GM23338 (cell line): ENCODE results near the gene RGP1. TPM values are rescaled to one million over a fixed set of nuclear protein-coding genes. Genes with fewer than 3 reads are reported as not detected.

ENCODE experiments used
- ATAC-seq: fragments of 200-7000 bp; cut with Tn5 transposase; 3 replicates; pipeline ENCODE4 v1.9.1; 2020
- DNase-seq: peaks from one replicate; pipeline ENCODE4 v3.0.0-alpha.2; 2015; ENCODE audit warnings: low spot score
- H2AFZ ChIP-seq: fragments of 200-600 bp; sonication (generic); 2 replicates; pipeline ENCODE4 v1.8.0; 2016; ENCODE audit warnings: antibody characterized with exemption, mild to moderate bottlenecking, moderate library complexity
- H3F3A ChIP-seq: fragments of 200-600 bp; sonication (generic); replicated peaks from 2 replicates; pipeline ENCODE4 v1.8.0; 2017; ENCODE audit warnings: antibody characterized with exemption, mixed run types, low read depth
- H3K27ac ChIP-seq: fragments of 200-600 bp; sonication (generic); 2 replicates; pipeline ENCODE4 v1.6.1; 2016; ENCODE audit warnings: low read depth
- H3K27me3 ChIP-seq: fragments of 200-600 bp; sonication (generic); 2 replicates; pipeline ENCODE4 v1.8.0; 2016; ENCODE audit warnings: mild to moderate bottlenecking, mixed run types, moderate library complexity; ENCODE audit not compliant: insufficient read depth
- H3K36me3 ChIP-seq: fragments of 200-600 bp; sonication (generic); 2 replicates; pipeline ENCODE4 v1.8.0; 2016; ENCODE audit warnings: mild to moderate bottlenecking; ENCODE audit not compliant: insufficient read depth
- H3K4me1 ChIP-seq: fragments of 200-600 bp; sonication (generic); 2 replicates; pipeline ENCODE4 v1.8.0; 2016; ENCODE audit warnings: mild to moderate bottlenecking, moderate library complexity; ENCODE audit not compliant: insufficient read depth
- H3K4me2 ChIP-seq: fragments of 200-600 bp; sonication (generic); 2 replicates; pipeline ENCODE4 v1.7.1; 2017; ENCODE audit warnings: mixed run types
- H3K4me3 ChIP-seq: fragments of 200-600 bp; sonication (generic); 2 replicates; pipeline ENCODE4 v1.6.1; 2016; ENCODE audit warnings: mixed run types
- H3K79me2 ChIP-seq: fragments of 200-600 bp; sonication (generic); replicated peaks from 2 replicates; pipeline ENCODE4 v1.8.0; 2017; ENCODE audit warnings: mild to moderate bottlenecking; ENCODE audit not compliant: insufficient read depth
- H3K9me2 ChIP-seq: fragments of 200-600 bp; sonication (generic); 2 replicates; pipeline ENCODE4 v1.8.0; 2017; ENCODE audit not compliant: insufficient read depth
- H4K20me1 ChIP-seq: fragments of 200-600 bp; sonication (generic); replicated peaks from 2 replicates; pipeline ENCODE4 v1.8.0; 2017; ENCODE audit warnings: mild to moderate bottlenecking; ENCODE audit not compliant: insufficient read depth
- H3K27ac Mint-ChIP-seq: 2 replicates; pipeline ENCODE4 v1.8.0; 2020; ENCODE audit warnings: inconsistent platforms, mild to moderate bottlenecking, moderate library complexity, mixed read lengths
- H3K27me3 Mint-ChIP-seq: 3 replicates; pipeline ENCODE4 v1.8.0; 2022; ENCODE audit warnings: low read depth, mild to moderate bottlenecking, moderate library complexity, mixed read lengths, inconsistent platforms; ENCODE audit not compliant: insufficient read depth, poor library complexity
- H3K36me3 Mint-ChIP-seq: 3 replicates; pipeline ENCODE4 v1.8.0; 2021; ENCODE audit warnings: low read depth, mild to moderate bottlenecking, inconsistent platforms, moderate library complexity, mixed read lengths
- H3K4me1 Mint-ChIP-seq: 3 replicates; pipeline ENCODE4 v1.8.0; 2020; ENCODE audit warnings: mild to moderate bottlenecking, inconsistent platforms, mixed read lengths
- H3K4me3 Mint-ChIP-seq: 3 replicates; pipeline ENCODE4 v1.8.0; 2021; ENCODE audit warnings: moderate library complexity, mild to moderate bottlenecking, inconsistent platforms, mixed read lengths
- H3K9me3 Mint-ChIP-seq: 3 replicates; pipeline ENCODE4 v1.8.0; 2020; ENCODE audit warnings: moderate library complexity, mild to moderate bottlenecking, inconsistent platforms, mixed read lengths
- CREB1 ChIP-seq: fragments of 250-450 bp; sonication (Bioruptor Pico); IDR thresholded peaks from 2 replicates; pipeline ENCODE4 v1.5.0; 2020; ENCODE audit warnings: low read depth, mild to moderate bottlenecking, moderate library complexity
- STAT1 ChIP-seq: IDR thresholded peaks from one replicate; pipeline ENCODE4 v1.6.1; 2016; ENCODE audit warnings: antibody characterized with exemption; ENCODE audit not compliant: unreplicated experiment
- ZNF114 ChIP-seq: fragments of 250-450 bp; sonication (Bioruptor Pico); IDR thresholded peaks from 2 replicates; pipeline ENCODE4 v1.5.0; 2020; ENCODE audit warnings: mild to moderate bottlenecking, moderate library complexity
- ZNF331 ChIP-seq: fragments of 250-450 bp; sonication (Bioruptor Pico); IDR thresholded peaks from 2 replicates; pipeline ENCODE4 v1.5.0; 2020; ENCODE audit warnings: low read depth, mild to moderate bottlenecking, moderate library complexity
- ZNF462 ChIP-seq: fragments of 250-450 bp; sonication (Bioruptor Pico); IDR thresholded peaks from 2 replicates; pipeline ENCODE4 v1.5.0; 2020; ENCODE audit warnings: mild to moderate bottlenecking, moderate library complexity
- polyA plus RNA-seq: library from polyadenylated mRNA; unstranded; fragments of >200 nt; fragmentation: Nextera tagmentation; extraction: Ambion mirVana; gene quantifications from 2 replicates; pipeline ENCODE4 v1.2.1, GENCODE V29; 2016
- total RNA-seq: library from RNA; depleted of rRNA; stranded (reverse); fragments of >200 nt; shearing (Covaris generic); gene quantifications from 2 replicates; pipeline ENCODE4 v1.2.3, GENCODE V29; 2014
- TF ChIP-seq, protein P1 (sequence below): IDR thresholded peaks from 2 replicates; pipeline ENCODE4 v1.6.1; 2016; ENCODE audit warnings: antibody characterized with exemption

Gene RGP1
- total and polyA plus RNA-seq, 2 experiments from 2014 or later = 2.8 to 16.0 TPM

DNA sequence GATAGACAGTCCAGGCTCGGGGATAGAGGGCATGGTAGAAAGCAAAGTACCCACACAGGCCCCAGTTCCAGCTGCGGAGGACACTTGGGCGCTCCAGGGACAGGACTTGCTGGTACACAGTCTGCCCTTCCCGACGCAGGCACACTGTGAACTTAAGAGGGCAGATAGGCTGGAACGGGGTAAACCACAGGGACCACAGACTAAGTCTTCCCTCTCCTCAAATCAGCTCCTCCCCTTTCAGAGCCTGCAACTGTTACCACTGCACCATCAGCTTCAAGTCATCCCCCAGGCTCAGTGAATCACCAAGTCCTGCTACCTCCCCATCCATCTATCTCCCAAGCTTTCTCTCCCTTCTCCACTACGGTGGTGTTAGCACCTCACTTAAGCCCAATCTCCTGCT, 7.3 kb upstream of the RGP1 start:
- H3K4me1 ChIP-seq = peaks cover 9% of the 10 kb centered on the region
- no peak overlapping the region for H3K4me3 ChIP-seq
- H4K20me1 ChIP-seq = peaks cover 25% of the 10 kb centered on the region
- Mint-ChIP-seq H3K9me3 (no peaks in the 10 kb centered on the region), H3K36me3 (peaks cover 87% of the 10 kb centered on the region), H3K27ac (no peak overlapping the region), H3K27me3 (peaks cover 3% of the 10 kb centered on the region), H3K4me1 (peaks cover 9% of the 10 kb centered on the region), H3K4me3 (no peak overlapping the region)
- no peak overlapping the region for H2AFZ ChIP-seq
- H3K27ac ChIP-seq = no peak overlapping the region
- TF ChIP-seq, protein P1, sequence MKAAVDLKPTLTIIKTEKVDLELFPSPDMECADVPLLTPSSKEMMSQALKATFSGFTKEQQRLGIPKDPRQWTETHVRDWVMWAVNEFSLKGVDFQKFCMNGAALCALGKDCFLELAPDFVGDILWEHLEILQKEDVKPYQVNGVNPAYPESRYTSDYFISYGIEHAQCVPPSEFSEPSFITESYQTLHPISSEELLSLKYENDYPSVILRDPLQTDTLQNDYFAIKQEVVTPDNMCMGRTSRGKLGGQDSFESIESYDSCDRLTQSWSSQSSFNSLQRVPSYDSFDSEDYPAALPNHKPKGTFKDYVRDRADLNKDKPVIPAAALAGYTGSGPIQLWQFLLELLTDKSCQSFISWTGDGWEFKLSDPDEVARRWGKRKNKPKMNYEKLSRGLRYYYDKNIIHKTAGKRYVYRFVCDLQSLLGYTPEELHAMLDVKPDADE = no peak
- TF ChIP-seq ZNF331 (CRISPR knock-in tag) = no peak
- no peak for TF ChIP-seq CREB1
- TF ChIP-seq STAT1 = no peak
- TF ChIP-seq ZNF462 (CRISPR knock-in tag) = no peak
- TF ChIP-seq ZNF114 (CRISPR knock-in tag) = no peak
- H3K27me3 ChIP-seq = no peaks in the 10 kb centered on the region
- peaks cover 40% of the 10 kb centered on the region for H3K36me3 ChIP-seq
- H3K4me2 ChIP-seq = no peak overlapping the region
- no peaks in the 10 kb centered on the region for H3K9me2 ChIP-seq
- peaks cover 21% of the 10 kb centered on the region for H3K79me2 ChIP-seq
- DNase-seq (no peak), ATAC-seq (no peak)
- H3F3A ChIP-seq = peaks cover 3% of the 10 kb centered on the region; the same call in 1 of the 2 replicates
